ENCODE data around the gene ANKRD1.
"Not testable (repeated sequence)": the region's sequence is repeated elsewhere in the genome, so short reads cannot be mapped to it uniquely, and the experiment has no call there.

Gene ANKRD1

GRCh38 chr10:90920986-90921666, at the start of gene ANKRD1:
ANKRD1 (minus strand) TSS chr10:90921087; CDS start chr10:90921027, 60 bp downstream.
- DNase-seq (ENCODE audit: low read depth), result no peak

GRCh38 chr10:90969947-90970673, 49.2 kb upstream of the ANKRD1 start:
- DNase-seq (ENCODE audit: low read depth), result no peak

GRCh38 chr10:90969121-90969534, 48.2 kb upstream of the ANKRD1 start:
- no peak for DNase-seq (ENCODE audit: low read depth)

- DNase-seq (ENCODE audit: low read depth), result no peak
These were observed 47.6 kb upstream of the ANKRD1 start for GRCh38 chr10:90968328-90969081.

GRCh38 chr10:90967865-90968264, 47.0 kb upstream of the ANKRD1 start:
- DNase-seq (ENCODE audit: low read depth), result no peak

GRCh38 chr10:90966146-90966545, 45.3 kb upstream of the ANKRD1 start:
- DNase-seq (ENCODE audit: low read depth), result no peak

- DNase-seq (ENCODE audit: low read depth), result no peak
These were observed 44.8 kb upstream of the ANKRD1 start for GRCh38 chr10:90965720-90966119.

GRCh38 chr10:90964781-90965465, 44.0 kb upstream of the ANKRD1 start:
- no peak for DNase-seq (ENCODE audit: low read depth)

GRCh38 chr10:90963331-90963730, 42.4 kb upstream of the ANKRD1 start:
- DNase-seq (ENCODE audit: low read depth), result no peak

- DNase-seq (ENCODE audit: low read depth), result no peak
These were observed 39.5 kb upstream of the ANKRD1 start for GRCh38 chr10:90960355-90960814.

- DNase-seq (ENCODE audit: low read depth), result no peak
These were observed 38.9 kb upstream of the ANKRD1 start for GRCh38 chr10:90959826-90960225.

GRCh38 chr10:90958781-90959180, 37.9 kb upstream of the ANKRD1 start:
- DNase-seq (ENCODE audit: low read depth), result no peak

GRCh38 chr10:90947030-90947960, 26.4 kb upstream of the ANKRD1 start:
- DNase-seq (ENCODE audit: low read depth), result no peak

GRCh38 chr10:90945491-90946070, 24.7 kb upstream of the ANKRD1 start:
- no peak for DNase-seq (ENCODE audit: low read depth)

GRCh38 chr10:90944749-90945148, 23.9 kb upstream of the ANKRD1 start:
- no peak for DNase-seq (ENCODE audit: low read depth)

GRCh38 chr10:90942980-90943379, 22.1 kb upstream of the ANKRD1 start:
- DNase-seq (ENCODE audit: low read depth), result not testable (repeated sequence)

- DNase-seq (ENCODE audit: low read depth), result no peak
These were observed 18.8 kb upstream of the ANKRD1 start for GRCh38 chr10:90939648-90940047.

- no peak for DNase-seq (ENCODE audit: low read depth)
These were observed 18.2 kb upstream of the ANKRD1 start for GRCh38 chr10:90939116-90939515.

GRCh38 chr10:90937645-90938258, 16.9 kb upstream of the ANKRD1 start:
- no peak for DNase-seq (ENCODE audit: low read depth)

GRCh38 chr10:90936276-90936659, 15.4 kb upstream of the ANKRD1 start:
- DNase-seq (ENCODE audit: low read depth), result no peak

All from stimulated activated CD8-positive, alpha-beta memory T cell treated with anti-CD3 and anti-CD28 coated beads, Interleukin-12 subunit alpha, Interleukin-12 subunit beta, amount 100 ng/mL, for 4 hours (primary cell).